HG03571 (cell line): ENCODE data around the gene SMIM45.

ENCODE experiments used
- ATAC-seq: cut with Tn5 transposase; IDR thresholded peaks from one replicate; pipeline ENCODE4 v1.9.1; 2021; ENCODE audit not compliant: unreplicated experiment

The SMIM45 gene

DNA sequence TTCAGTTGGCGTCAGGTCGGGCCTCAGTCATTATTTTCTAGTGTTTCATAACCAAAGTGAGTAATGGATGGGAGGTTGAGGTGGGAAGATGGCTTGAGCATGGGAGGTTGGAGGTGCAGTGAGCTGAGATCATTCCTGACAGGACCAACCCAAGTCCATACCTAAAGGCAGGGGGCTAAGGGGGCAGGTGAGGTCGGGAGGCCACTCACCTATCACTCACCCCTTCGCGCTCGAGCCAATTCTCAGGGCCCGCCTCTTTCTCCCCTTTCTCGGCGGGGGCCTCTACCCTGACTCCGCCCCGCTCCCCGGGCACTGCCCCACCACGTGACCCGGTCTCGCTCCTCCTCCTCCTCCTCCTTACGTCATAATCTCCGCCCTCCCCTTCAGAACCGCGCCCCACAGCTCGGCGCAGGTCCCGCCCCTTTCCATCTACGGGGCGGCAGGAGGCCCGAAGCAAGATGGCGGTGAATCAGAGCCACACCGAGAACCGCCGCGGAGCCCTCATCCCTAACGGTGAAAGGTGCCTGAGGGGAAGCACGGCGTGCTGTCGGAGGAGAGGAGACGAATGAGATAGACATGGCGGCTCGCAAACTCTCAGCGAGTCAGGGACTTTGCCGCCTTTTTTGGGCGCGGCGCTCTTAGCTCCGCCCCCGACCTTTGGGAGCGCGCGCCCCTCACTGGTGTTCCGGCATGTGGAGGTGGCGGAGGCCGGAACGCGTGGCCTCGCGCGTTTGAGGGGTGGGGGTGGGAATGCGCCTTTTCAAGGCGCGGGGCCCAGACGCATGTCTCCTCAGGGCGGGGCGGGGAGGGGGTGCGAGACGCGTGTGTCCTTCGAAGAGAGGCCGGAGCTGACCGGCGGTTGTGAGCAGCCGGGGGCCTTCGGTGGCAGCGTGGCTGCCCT lies 46.7 kb downstream of the SMIM45 start, which contains the start of gene WBP2NL:
Gene WBP2NL (plus strand): TSS at position 428 of the 901 bp plus-strand sequence. CDS start 31 bp downstream, at position 459.
- ATAC-seq: peak; percentile 81

- ATAC-seq: no peak
Measured at GRCh38 chr22:42000466-42000865, 48.5 kb downstream of the SMIM45 start.

- ATAC-seq: no peak
Measured at GRCh38 chr22:42001121-42001520, 49.2 kb downstream of the SMIM45 start.

DNA sequence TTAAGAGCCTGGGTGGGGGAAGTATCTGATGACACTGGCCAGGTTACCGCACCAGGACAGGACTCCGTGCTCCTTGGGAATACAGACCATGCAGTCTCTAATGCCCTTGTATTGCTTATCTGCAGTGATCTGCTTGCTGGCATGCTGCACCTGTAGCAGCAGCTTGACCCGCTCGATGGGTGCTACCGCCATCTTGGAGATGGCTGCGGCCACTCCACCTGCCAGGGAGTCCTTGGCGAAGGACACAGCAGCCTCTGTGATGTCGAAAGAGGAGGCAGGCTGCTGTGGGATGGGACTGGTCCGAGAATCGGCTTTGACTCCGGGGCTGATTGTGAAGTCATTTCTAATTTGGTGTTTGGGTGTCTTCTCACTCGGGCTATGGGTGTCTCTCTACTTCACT lies 49.8 kb downstream of the SMIM45 start:
- ATAC-seq: no peak

DNA sequence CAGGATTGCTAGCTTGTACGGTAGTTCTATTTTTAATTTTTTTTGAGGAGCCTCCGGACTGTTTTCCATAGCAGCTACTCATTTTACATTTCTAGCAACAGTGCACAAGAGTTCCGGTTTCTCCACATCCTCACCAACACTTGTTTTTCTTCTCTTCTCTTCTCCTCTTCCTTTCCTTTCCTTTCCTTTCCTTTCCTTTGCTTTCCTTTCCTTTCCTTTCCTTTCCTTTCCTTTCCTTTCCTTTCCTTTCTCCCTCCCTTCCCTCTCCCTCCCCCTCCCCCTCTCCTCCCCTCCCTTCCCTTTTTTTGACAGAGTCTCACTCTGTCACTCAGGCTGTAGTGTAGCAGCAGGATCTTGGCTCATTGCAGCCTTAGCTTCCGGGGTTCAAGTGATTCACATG lies 56.0 kb downstream of the SMIM45 start:
- no peak for ATAC-seq
